Mucosa of gallbladder (tissue), 1 donor: Measurements from ENCODE around the gene C5orf52. TPM values are rescaled to one million over a fixed set of nuclear protein-coding genes. Genes with fewer than 3 reads are reported as not detected.
"Not testable (repeated sequence)": the region's sequence is repeated elsewhere in the genome, so short reads cannot be mapped to it uniquely, and the experiment has no call there.

Experiments used
- DNase-seq: peaks from one replicate; pipeline ENCODE4 v3.0.0-alpha.2; 2020; ENCODE audit warnings: low spot score
- total RNA-seq: library from RNA; stranded (reverse); gene quantifications from one replicate; pipeline ENCODE4 v1.2.1, GENCODE V29; 2021
- donor health status: DM: no; HTN: no; CAD: no.

The C5orf52 gene
- total RNA-seq, 1 donor from 2014 or later = not detected

DNA sequence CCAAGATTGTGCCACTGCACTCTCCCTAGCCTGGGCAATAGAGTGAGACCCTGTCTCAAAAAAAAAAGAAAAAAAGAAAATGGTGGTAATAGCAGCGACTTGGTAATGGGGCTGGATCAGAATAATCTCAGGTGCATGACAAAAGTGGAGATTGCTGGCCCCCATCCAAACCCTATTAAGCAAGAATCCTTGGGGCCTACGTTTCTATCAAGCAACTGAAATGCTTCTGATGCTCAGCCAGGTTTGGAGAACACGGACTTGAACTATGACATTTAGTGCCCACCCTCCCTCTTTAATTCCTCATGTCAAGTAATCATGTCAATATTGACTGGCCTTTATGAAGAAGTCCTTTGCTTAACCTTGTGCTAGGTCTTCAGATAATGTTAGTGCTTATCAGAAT is 6.6 kb downstream of the C5orf52 start:
- no peak for DNase-seq

- no peak for DNase-seq
These were observed 8.5 kb downstream of the C5orf52 start for GRCh38 chr5:157679801-157680200.

DNA sequence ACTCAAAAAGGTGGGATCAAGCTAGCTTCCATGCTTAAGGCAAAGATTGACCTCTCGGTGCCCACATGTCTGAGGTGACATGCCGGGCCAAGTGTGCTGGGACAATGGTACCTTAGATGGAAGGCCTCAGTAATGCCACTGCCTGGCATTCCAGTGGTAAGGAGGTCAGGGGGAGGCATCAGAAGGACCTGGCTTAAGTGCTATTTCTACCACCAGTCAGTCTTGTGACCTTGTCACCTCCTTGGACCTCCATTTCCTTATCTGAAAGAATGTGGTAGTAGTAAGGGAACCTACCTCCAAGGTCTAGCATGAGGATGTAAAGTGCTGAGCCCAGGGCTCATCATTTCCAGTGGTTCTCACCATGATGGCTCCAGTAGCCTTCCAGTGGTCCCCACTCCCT is 8.9 kb downstream of the C5orf52 start:
- no peak for DNase-seq

GRCh38 chr5:157681048-157681447 is 9.7 kb downstream of the C5orf52 start:
- DNase-seq = no peak

GRCh38 chr5:157682257-157682656 is 10.9 kb downstream of the C5orf52 start:
- no peak for DNase-seq

GRCh38 chr5:157686276-157687197 is 15.2 kb downstream of the C5orf52 start:
- DNase-seq = not testable (repeated sequence)

DNA sequence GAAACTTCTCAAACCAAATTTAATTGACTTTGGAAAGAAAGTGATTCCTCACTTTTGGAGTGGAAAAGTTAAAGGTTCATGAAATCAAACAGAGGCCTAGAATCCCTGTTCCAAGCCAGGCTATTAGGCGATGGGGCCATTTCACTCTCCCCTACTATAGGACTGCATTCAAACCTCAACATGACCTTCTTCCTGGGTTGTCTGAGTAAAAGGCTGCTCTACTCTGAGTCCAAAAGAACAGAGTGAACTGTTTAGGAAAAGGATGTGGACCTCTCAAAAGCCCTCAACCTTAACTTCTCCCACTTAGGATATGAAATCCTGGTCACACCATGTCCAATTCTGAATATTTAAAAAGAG is 15.8 kb downstream of the C5orf52 start:
- DNase-seq = no peak

- DNase-seq = no peak
These were observed 18.8 kb downstream of the C5orf52 start for GRCh38 chr5:157689942-157690689.

GRCh38 chr5:157690690-157691433 is 19.5 kb downstream of the C5orf52 start:
- no peak for DNase-seq

DNA sequence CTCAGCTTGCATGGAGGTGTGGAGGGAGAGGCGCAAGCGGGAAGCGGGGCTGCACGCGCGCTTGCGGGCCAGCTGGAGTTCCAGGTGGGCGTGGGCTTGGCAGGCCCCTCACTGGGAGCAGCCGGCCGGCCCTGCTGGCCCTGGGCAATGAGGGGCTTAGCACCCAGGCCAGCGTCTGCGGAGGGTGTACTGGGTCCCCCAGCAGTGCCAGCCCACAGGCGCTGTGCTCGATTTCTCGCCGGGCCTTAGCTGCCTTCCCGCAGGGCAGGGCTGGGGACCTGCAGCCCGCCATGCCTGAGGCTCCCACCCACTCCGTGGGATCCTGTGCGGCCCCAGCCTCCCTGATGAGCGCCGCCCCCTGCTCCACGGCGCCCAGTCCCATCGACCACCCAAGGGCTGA is 22.5 kb downstream of the C5orf52 start:
- not testable (repeated sequence) for DNase-seq

GRCh38 chr5:157696154-157696553 is 24.8 kb downstream of the C5orf52 start:
- DNase-seq = not testable (repeated sequence)

GRCh38 chr5:157698674-157699073 is 27.3 kb downstream of the C5orf52 start:
- DNase-seq = not testable (repeated sequence)

DNA sequence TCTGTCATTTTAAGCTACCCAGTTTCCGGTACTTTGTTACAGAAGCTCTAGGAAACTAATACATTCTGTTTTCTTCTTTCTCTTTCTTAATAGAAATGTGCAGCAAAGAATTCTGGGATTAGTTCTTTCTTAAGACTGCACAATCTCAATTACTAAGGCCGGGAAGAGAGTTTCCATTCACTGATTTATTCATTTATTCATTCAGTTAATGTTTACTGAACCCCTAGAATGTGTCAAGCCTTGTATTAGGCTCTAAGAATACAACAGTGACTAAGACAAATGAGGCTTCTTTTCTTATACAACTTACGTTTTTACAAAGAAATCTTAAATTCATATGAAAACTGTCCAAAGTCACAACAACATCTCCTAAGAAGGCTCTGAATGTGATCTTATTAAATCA is 32.4 kb downstream of the C5orf52 start:
- DNase-seq = no peak

DNA sequence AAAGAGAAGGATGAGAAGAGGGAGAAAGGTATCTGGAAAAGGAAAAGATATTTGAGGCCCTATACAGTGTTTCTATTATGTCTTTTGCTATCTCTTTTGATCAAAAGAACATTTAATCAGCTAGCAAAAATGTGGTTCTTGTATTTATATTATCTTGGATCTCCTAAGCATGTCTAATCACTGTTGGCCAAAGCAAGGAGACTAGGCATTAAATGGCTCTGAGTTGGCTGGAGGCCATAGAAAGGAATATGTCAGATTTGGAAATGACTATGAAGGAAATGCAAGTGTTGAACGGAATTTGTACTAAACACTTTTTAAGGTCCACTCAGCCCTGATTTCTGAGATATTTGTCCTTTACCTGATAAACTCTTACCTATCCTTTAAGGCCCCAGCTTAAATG is 37.5 kb downstream of the C5orf52 start:
- DNase-seq = no peak

DNA sequence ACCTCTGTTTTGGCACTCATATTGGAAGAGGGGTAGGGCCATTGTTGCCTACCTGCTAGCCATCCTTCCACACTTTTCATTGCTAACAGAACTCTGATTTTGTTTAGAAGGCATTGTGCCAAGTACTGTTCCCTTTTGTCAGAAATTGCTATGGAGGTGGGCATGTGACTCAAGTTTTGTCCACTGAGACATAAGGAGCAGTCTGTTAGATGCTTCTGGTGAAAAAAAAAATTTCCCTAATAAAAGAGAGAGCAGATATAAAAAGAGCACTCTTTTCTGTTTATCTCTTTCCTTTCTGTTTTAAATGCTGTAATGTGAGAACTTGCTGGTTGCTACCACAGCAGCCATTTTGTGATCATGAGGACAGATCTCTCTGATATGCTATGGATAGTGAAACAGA is 38.0 kb downstream of the C5orf52 start:
- DNase-seq = no peak

DNA sequence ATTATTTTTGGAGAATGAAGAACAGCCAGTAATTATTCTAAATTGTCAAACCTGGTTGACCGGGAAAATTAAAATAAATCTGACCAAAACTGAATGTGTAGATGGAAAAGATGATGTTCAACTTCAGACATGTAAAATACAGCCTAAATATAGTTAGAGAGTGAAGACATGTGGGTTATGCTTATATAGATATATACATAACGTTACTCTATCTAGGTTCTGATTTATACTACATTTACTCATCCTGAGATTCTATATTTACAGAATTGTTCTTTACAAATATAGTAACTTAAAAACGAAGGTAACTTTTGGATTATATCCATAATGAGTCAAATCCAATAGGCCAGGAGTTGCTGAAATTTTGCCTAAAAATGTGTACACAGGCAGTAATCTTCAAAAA is 39.1 kb downstream of the C5orf52 start:
- no peak for DNase-seq

DNA sequence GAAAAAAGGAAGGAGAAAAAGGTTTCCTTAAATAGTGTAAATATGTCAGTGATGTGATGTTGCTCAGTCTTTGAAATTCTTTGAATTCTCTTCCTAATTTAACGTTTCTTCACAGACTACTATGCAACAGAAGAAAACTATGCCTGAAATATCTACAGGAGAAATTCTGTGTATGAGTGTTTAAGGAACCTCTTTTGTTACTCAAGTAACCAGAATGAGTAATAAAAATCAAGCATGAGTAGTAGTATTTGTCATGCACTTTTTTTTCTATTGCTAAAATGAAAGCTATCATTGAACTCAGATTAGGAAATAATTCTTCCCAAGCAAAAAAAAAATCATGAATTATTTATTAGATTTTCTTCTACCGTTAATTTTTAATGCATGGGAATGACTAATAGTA is 39.5 kb downstream of the C5orf52 start:
- DNase-seq = no peak

DNA sequence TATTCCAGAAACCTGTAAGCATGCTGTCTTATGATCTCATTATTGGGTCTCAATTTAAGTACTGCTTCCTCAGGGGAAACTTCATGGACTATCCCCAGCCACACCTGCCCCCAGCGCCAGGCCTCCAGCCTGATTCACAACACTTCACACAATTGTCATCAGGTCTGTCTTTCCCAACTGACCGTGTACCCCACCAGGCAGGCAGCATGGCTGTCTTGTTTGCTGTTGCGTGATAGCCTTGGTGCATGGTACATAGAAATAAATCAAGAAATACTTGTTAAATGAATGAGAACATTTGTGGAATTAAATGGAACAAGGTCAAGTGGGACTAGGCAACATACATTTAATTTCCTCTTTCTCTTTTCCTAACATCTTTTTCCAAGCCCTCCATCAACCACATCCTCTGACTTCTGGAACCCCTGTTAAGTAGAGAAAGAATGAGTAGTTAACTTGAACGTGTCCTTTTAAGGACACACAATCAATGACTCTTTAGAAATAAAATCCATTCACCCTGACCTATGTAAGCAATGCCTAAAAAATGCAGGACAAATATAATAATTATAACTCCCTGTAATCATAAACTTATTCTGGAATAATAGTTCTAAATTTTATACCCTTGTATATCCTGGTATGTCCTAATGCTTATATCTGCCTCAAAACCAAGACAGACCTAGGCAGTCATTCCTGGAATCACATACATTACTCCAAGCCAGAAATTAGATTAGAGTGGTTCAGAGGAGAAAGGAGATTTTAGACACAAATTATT is 42.7 kb downstream of the C5orf52 start:
- no peak for DNase-seq

GRCh38 chr5:157714596-157714864 is 43.2 kb downstream of the C5orf52 start:
- no peak for DNase-seq

- DNase-seq = peak; percentile 14
These were observed 47.2 kb downstream of the C5orf52 start for GRCh38 chr5:157718519-157718918.

- no peak for DNase-seq
These were observed 47.9 kb downstream of the C5orf52 start for GRCh38 chr5:157719245-157719644.

DNA sequence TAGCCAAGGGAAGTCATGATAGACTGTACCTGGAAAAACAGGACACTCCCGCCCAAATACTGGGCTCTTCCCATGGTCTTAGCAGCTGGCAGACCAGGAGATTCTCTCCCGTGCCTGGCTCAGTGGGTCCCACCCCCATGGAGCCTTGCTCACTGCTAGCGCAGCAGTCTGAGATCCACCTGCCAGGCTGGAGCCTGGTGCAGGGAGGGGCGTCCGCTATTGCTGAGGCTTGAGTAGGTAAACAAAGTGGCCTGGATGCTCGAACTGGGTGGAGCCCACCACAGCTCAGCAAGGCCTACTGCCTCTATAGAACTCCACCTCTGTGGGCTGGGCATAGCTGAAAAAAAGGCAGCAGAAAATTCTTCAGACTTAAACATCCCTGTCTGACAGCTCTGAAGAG is 49.8 kb downstream of the C5orf52 start:
- no peak for DNase-seq
